Right forelimb (tissue), 1 donor: ENCODE results near the gene GLI2.

Source experiments
- DNase-seq: peaks from one replicate; pipeline ENCODE4 v3.0.0-alpha.2; 2018

The GLI2 gene

DNA sequence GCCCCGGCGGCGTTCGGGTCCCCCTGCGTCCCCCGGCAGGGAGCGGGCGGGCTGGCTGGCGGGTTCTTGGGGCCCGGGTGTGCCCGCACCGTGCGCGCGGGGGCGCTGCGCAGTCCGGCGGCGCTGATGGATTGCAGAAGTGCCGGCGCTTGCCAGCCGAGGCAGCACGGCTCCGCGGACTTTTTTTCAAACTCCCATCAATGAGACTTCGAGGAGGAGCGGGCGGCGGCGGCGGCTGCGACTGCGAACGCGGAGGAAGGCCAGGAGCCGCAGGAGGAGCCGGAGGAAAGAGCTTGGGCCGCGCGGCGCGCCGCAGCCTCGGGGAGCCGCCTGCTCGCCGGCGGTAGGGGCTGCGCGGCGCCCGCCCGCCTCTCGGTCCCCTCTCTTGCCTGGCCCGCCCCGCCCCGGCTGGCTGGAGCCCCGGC, at the start of gene GLI2:
GLI2 (plus strand) TSS at position 123 of the 425 bp plus-strand sequence. CDS start 61,453 bp downstream, outside the sequence.
- DNase-seq, result peak; percentile 89

DNA sequence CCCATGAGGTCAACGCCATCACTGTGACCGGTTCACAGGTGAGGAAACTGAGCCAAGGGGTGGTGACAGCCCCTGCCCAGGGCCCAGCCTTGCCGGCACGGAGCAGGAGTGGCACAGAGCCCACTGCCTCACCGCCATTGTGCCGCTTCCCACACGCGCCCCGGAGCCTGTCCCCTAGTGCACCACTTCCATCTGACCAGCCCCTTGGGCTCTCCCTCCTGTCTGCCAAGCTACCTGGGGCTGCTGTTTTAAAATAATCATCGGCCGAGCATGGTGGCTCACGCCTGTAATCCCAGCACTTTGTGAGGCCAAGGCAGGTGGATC, 49.7 kb upstream of the GLI2 start:
- no peak for DNase-seq

DNA sequence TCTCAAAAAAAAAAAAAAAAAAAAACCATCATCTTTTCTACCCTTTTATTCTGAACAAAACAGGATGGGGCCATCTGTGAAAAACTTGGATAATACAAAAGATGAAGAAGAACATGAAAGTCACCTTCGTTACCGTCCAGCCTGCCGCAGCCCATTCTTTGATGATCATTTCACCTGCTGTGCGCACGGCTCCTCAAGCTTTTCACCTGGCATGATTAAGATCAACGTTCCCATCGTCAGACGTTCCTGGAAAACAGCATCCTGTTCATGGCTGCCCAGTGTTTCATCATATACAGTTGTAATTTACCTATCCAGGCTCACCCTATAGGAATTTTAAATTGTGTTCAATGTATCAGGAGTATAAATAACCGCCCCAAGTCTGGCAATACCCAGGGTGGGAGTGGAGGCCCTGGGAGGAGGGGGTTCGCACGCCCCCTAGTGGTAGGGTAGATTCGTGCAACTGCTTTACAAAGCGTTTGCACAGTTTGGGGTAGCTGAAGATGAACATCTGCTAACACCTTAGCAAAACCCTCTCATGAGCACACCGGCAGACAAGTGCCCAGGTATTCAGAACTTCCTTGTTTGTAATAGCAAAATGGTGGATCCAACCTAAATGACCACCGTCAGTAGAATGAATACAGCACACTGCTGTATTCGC, 49.0 kb upstream of the GLI2 start:
- DNase-seq, result no peak

DNA sequence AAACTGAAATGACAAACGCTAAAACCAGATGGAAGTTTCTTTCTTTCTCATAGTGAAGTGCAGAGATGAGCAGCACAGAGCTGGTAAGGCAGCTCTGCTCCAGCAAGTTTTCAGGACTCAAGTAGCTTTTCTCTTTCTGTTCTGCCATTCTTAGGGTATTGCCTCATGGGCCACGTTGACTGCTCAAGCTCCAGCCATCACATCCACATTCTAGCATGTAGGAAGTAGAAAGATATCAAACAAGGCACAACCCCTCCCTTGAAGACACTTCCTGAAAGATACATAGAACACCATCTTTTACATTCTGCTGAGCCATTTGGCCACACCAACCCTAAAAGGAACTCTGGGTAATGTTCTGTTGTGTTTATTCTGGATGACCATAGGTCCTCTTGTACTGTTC, 48.5 kb upstream of the GLI2 start:
- DNase-seq, result no peak

DNA sequence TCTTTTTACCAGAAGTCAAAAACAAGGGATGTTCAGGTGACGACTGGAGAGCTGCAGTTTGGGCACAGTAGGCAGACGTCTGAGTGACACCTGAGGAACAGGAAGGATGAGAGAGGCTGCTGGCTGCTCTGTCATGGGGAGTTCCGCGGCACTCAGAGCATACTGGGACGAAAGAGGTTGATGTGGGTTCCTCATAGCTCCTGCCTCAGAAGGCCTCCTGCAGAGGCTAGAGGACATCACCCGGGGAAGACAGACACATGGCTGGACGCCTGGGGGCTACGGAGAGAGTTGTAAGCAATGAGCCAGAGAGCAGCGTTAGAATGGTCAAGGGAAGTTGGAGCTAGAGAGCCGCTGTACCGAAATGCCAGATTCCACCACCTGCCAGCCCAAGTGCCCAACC, 45.1 kb upstream of the GLI2 start:
- no peak for DNase-seq

DNA sequence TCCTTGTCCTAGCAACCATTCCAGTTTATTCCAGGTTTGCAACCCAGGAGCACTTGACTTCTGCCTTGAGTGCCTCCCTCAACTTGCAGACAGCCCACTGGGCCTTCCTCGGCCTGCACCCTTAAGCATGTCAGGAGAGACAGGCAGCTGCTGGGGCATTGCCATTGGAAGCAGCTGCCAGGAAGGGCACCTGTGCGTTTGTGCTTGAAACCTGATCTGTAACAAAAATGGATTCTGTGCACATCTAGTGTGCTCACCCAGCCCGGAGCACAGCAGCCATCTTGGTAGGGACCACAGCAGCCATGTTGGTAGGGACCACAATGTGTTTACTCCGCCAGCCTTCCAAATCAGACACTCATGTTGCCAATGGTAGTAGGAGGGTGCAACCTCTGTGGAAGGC, 44.3 kb upstream of the GLI2 start:
- no peak for DNase-seq

DNA sequence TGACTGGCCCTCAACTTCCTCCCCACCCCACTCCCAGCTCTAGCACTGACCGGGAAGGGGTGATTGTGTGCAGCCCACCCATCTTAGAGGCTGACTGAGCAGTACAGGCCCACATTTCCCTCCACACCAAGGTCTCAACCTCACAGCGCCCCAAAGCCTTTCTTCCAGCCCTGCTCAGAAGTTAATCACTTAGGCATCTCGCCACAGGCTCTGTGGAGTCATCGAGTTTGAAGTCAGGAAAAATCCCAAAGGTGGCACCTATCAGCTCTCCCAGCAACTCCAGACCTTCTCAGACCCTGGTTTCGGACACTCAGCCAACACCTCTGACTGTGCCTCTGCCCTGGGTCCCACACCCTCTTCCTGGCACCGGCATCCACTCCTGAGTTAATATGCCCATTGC, 43.0 kb upstream of the GLI2 start:
- no peak for DNase-seq

DNA sequence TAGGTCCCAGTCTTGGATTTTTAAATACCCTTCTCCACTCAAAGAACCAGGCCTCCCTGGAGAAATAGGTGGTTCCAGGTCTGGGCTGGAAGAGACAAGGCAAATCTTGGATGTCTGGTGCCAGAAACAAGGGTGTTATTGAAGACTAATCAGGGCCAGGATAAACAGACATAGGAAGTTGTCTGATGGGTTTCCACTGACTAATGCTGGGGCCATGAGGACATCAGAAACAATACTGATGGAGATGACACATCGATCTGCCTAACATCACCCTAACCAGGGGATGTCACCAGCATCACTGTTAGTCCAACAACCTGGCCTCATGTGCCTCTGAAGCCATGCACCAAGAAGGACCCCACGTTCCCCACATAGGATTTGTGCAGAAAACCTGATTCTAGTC, 42.5 kb upstream of the GLI2 start:
- DNase-seq, result no peak

DNA sequence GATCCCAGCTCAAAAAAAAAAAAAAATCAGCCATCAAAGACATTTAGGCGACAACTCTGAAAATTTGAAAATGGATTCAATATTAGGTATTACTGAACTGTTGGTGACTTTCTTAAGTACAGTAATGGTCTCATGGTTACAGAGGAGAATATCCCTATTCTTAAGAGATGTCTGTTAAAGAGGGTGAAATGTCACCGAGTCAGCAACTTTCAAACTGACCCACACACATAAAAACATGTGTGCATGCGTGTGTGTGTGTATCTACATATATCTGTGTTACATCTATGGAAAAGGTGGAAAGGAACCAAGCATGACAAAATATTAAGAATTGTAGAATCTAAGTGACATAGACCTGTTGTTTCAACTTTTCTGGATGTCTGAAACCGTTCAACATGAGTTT, 41.6 kb upstream of the GLI2 start:
- no peak for DNase-seq

DNA sequence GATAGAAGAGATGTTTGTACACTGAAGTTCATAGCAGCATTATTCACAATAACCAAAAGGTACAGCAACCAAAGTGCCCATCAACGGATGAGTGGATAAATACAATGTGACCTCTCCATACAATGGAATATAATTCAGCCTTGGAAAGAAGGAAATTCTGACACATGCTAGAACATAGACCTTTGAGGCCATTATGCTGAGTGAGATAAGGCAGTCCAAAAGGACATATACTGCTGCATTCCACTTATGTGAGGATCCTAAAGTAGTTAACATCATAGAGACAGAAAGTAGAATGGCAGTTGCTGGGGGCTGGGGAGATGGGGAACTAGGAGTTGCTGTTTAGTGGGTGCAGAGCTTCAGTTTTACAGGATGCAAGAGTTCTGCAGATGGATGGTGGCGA, 38.2 kb upstream of the GLI2 start:
- no peak for DNase-seq

DNA sequence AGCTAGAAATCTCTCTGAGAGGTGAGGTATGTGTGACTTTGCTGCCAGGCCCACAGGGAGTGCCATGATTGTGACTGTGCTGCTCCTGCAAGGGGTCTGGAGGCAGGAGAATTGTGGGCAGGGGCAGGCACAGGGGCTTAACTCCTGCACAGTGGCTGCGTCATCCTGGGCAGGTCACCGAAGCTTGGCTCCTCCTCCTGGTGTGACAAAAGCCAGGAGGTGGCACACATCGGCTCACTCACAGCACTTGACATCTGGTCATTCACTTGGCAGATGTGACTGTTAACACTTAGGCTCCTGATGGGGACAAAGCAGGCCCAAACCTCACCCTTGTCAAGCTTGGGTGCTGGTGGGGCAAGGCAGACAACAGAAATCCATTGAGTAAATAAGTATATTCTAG, 36.4 kb upstream of the GLI2 start:
- no peak for DNase-seq

DNA sequence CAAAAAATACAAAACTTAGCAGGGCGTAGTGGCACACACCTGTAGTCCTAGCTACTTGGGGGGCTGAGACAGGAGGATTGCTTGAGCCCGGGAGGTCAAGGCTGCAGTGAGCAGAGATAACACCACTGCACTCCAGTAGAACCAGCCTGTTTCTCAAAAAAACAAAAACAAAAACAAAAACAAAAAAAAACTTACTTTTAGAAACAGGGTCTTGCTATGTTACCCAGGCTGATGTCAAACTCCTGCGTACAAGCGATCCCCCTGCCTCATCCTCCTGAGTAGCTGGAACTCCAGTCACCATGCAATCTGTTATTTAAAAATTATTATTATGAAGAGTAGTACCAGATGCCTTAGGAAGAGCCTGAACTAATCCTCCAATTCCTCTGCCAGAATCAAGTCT, 35.0 kb upstream of the GLI2 start:
- no peak for DNase-seq

DNA sequence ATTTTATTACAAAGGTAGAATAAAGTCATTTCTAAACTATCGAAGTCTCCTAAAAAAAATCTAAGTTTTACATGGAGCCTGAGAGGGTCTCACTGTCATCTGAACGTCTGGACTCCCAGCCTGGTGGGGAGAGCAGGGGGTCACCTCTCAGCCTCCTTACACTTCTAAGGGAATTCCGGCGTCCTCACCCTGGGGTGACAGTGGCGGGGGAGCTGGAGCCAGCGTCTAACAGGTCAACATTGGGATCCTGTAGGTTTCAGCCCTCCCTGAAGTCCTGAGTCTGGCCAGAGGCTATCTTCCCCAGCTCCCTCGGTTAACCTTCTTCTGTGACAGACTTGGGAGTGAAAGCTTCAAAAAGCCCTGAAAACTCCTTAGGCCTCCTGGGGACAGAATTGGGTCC, 34.6 kb upstream of the GLI2 start:
- no peak for DNase-seq

DNA sequence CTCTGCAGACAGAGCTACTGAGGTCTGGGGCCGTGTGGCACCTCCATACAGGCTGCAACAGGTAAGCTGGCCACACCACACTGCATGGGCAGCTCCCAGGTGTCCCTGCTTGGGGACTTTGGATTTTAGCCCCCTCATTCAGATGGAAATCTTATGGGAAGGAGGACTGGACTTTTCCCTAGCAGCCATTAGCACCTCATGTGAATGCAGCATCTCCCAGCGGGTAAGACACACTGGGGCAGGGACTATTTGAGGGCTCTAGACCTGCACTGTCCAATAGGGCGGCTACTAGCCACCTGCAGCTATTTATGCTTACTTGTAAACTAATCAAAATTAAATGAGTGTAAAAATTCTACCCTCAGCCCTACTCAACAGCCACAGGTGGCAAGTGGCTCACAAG, 34.2 kb upstream of the GLI2 start:
- DNase-seq, result no peak

DNA sequence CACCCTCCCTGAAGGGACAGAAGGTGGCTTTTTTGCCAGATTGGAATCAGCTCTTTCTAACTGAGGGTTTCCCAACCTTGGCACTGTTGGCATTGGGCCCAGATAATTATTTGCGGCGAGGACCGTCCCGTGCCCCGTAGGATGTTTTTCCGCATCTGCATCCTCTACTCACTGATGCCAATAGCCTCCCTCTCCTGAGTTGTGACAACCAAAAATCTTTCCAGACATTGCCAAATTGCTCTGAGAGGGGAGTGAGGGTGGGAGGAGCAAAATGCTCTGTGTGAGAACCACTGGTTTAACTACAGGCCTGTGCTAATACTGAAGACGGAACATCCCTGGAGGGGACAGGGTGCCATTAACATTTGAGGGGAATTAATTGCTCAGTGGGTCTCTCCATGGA, 33.6 kb upstream of the GLI2 start:
- DNase-seq, result no peak

DNA sequence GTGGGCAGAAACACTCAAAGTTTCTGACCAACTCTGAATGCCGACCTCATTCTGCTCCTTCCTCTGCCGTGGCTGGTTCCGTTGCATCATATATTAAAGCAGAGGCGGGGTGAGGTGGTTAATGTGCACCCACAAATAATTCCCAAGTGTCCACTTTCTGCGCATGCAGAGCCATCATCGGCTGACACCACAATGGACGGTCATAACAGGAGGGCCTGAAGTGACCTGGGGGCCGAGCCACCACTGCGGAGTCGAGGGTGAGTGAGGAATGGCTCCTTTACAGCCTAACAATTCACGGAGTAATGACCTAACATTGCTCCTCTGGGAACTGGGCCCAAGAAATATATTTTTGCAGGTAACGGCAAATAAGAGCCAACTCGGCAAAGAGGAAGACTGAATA, 32.9 kb upstream of the GLI2 start:
- no peak for DNase-seq

DNA sequence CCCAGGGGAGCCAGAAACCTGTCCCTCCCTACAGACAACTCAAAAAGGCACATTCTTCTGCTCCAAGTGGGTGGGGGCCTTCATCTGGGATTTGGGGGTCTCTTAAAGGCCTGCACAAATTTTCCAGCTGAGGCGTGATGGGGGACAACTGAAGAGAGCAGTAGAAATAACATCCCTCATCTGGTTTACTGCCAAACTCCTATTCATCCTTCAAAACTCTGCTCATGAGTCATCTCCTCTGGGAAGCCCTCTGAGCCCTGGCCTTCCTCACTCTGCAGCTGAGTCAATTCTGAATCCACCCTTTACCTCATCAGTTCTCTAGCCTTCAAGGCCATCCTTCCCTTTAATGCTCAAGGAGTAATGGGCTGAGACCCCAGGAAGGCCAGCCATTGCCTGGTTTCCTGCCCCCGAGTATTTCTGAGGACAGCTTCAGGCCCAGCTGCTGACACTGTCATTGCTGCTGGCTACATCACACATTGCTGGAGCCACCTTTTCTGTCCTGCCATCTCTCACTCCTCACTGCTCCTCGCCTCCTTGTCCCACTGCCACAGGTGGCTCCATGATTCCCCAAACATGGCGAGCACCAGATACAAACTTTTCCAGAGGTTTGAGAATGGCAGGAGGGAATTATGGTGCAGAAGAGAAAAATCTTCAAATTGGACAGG, 32.2 kb upstream of the GLI2 start:
- DNase-seq, result no peak

DNA sequence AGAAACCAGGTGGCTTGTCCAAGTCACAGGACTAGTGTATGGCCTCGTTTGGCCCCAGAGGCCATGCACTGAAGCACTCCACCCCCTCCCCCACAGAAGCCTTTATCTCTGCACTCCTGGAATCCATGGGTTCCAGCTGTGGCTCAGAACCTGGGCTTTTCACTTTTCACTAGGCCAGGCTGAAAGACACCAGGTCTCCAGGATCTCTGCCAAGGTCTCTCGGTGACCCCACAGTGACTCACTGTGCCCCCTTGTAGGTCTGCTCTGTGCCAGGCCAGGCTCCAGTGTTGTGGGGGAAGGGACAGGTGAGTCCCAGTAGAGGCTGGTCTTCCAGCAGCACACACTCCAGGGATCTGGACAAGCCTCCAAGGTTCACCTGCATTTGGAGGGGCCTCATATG, 31.0 kb upstream of the GLI2 start:
- DNase-seq, result no peak

DNA sequence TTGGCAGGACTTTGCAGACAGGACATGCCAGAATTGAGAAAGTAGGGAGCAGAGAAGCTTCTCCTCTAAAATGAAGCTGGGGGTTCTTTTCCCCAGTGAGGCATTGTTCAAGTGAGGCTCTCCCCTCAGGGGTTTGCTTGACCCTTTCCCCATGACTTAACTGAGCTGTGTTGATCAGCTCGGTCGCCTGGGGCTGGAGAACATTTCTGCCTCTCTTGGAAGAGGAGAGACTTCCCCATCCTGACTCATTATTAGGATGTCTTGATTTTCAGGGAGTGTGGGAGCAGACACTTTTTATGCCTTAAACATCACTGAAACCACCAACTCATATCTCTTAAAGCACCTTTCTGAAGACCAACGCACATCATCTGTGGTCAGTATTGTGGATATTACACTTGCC, 27.9 kb upstream of the GLI2 start:
- no peak for DNase-seq

DNA sequence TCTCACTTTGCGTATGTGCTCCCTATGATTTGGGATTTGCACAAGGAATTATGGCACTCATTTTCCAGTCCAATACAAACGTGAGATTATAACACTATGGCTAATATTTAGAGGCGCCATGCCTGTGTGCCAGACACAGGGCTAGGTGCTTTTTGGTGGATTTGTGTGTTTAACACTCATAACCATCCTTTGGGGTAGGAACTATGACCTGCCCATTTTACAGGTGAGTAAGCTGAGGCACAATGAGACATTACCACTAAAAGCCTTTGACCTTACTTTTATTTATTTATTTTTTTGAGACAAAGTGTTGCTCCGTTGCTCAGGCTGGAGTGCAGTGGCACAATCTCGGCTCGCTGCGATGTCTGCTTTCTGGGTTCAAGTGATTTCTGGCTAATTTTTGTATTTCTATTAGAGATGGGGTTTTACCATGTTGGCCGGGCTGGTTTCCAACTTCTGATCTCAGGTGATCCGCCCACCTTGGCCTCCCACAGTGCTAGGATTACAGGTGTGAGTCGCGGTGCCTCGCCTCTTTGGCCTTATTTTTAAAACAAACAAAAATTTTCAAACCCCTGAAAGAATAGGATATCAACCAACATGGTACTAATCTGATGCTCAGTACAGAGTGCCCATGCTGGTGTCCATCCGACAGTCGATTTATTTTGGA, 26.6 kb upstream of the GLI2 start:
- DNase-seq, result no peak

DNA sequence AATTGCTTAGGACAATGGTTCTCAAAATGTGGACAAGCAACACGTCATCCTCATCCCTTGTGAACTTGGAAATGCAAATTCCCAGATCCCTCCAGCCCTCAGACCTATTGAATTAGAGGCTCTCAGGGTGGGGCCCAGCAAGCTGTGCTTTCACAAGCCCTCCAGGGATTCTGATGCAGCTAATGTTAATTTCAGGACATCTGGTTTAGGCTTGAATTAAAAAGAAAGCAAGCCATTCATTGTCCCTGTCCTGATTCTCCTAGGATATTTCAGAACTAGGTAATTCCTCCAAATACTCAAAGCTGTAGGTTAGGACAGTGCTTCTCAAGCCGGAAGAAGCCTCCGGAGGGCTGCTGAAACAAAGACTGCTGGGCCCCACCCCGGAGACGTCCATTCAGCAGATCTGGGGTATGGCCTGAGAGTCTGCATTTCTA, 26.0 kb upstream of the GLI2 start:
- DNase-seq, result no peak

DNA sequence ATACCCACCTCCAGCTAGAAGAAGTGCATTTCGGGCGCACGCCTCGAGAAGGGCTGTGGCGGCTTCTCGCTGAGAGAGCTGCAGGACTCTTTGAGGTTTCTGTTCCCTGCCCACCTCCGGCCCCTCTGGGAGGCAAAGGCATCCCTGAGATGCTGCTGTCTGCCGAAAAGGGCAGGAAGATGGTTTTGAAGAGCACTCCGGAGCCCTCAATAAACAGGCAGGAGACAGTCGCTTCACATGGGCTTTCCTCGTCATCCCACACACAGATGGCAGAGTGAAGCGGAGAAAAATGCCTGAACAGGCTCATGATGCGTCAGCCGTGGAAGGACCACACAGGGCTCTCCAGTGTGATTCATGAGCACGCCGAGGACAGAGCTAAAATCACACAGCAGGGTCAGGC, 25.4 kb upstream of the GLI2 start:
- no peak for DNase-seq

DNA sequence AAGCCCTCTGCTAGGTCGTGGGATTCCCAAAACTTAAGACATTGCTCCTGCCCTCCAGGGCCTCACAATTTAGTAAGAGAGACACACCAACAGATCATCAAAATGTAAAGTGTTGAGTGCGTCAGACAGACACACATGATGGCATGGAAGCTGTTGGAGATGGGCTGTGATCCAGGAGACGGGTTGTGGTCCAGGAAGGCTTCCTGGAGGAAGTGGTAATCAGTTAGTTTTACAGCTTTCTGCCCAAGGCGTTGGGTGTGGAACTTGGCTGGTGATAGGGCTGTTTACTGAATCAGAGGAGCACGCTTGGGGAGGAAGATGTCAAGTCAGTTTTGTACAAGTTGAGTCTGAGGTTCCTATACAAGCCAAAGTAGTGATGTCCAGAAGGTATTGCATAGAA, 24.0 kb upstream of the GLI2 start:
- DNase-seq, result no peak

DNA sequence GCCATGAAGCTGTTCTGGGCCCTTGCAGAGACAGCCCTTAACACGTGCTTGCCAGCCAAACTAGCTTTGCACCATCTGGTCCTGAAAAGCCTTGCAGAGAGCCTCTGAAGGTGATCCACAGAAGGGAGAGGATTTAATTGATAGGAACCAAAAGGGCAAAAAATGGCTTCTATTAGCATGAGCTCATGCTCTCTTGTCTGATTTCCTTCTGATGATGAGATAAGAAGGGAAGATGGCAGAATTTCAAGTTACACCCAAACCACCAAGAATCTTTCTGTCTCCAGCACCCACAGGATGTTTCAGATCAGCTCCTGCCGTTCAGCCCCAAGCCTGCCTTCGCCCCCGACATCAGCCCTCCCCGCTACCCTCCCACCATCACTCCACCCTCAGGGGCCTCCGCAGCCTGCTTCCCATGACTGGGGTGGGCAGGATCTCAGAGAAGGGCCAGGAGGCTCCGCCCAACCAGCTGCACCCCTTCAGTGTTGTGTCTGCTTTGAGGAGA, 23.4 kb upstream of the GLI2 start:
- no peak for DNase-seq

DNA sequence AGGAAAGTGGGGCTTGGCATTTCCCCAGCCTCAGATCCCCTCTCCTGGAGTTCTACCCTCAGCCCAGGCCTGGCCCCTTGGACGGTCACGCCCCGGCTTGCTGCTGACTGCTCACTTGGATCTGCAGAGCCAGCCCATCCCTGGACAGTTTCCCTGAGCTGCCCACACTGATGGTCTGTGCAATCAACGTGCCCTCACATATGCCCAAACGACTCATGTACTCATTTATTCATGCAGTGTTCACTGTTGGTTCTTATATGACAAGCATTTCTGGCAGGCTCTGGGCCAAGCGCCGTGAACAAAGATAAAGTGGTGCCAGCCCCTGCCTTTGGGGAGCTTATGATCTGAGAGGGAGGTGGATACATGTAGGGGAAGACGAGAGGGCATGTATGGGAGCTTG, 20.3 kb upstream of the GLI2 start:
- no peak for DNase-seq
